BJ (cell line): ENCODE measurements around the gene IGFL1. TPM values are rescaled to one million over a fixed set of nuclear protein-coding genes. Genes with fewer than 3 reads are reported as not detected.

Experiments used
- CTCF ChIA-PET: fragments of 350-600 bp; formaldehyde crosslinking; extraction: SDS; loops from one replicate; lab custom pipeline; 2021; ENCODE audit warnings: antibody characterized with exemption, inconsistent platforms; lab: Yijun Ruan, JAX
- POLR2A ChIA-PET: fragments of 300-600 bp; sonication (Branson Sonifier 250); formaldehyde crosslinking; extraction: SDS; loops from one replicate; lab custom pipeline; 2021; ENCODE audit warnings: antibody characterized with exemption; lab: Charles Lee
- DNase-seq: peaks from one replicate; pipeline ENCODE4 v3.0.0-alpha.2; 2011; ENCODE audit warnings: low read depth
- H3K27me3 ChIP-seq: 2 replicates; pipeline ENCODE4 v1.6.0; 2011; ENCODE audit warnings: low read length; ENCODE audit not compliant: control insufficient read depth, insufficient read depth
- H3K36me3 ChIP-seq: 2 replicates; pipeline ENCODE4 v1.5.1; 2011; ENCODE audit warnings: low read length; ENCODE audit not compliant: control insufficient read depth, insufficient read depth
- H3K4me3 ChIP-seq: 2 replicates; pipeline ENCODE4 v1.5.1; 2011; ENCODE audit warnings: low read depth, mild to moderate bottlenecking, control low read depth, low read length
- polyA plus RNA-seq: library from polyadenylated mRNA; depleted of rRNA; stranded (reverse); fragments of >200 nt; gene quantifications from 2 replicates; pipeline ENCODE4 v1.2.3, GENCODE V29; 2011; rRNA removed
- TF ChIP-seq, protein P1 (sequence below): IDR thresholded peaks from 2 replicates; pipeline ENCODE4 v1.5.1; 2011; ENCODE audit warnings: low read depth, mild to moderate bottlenecking, control low read depth, inconsistent platforms, low read length, moderate library complexity; ENCODE audit not compliant: insufficient read depth

The IGFL1 gene
- polyA plus RNA-seq, 1 experiment: not detected

DNA sequence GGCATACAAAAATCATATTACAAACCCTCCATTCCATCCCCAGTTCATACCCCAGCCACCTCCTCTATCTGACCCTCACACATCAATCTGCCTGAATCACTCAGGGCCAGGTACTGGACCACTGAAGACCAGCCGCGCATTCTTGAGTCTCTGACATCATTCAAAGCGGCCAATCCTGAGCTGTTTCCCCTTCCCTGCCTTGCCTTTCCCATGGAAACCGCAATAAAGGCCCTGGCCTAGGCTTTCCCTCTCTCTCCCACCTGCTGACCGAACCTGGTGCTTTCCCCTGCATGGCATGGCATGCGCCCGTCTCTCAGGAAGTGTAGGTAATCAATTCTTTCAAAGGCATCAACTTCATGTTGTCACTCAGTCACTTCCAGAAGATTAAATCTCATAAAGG lies 49.6 kb downstream of the IGFL1 start:
- no peaks in the 10 kb centered on the region for H3K27me3 ChIP-seq
- TF ChIP-seq, protein P1, sequence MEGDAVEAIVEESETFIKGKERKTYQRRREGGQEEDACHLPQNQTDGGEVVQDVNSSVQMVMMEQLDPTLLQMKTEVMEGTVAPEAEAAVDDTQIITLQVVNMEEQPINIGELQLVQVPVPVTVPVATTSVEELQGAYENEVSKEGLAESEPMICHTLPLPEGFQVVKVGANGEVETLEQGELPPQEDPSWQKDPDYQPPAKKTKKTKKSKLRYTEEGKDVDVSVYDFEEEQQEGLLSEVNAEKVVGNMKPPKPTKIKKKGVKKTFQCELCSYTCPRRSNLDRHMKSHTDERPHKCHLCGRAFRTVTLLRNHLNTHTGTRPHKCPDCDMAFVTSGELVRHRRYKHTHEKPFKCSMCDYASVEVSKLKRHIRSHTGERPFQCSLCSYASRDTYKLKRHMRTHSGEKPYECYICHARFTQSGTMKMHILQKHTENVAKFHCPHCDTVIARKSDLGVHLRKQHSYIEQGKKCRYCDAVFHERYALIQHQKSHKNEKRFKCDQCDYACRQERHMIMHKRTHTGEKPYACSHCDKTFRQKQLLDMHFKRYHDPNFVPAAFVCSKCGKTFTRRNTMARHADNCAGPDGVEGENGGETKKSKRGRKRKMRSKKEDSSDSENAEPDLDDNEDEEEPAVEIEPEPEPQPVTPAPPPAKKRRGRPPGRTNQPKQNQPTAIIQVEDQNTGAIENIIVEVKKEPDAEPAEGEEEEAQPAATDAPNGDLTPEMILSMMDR: no peak
- H3K4me3 ChIP-seq: no peak overlapping the region
- POLR2A ChIA-PET: no interaction called here
- H3K36me3 ChIP-seq: no peaks in the 10 kb centered on the region
- CTCF ChIA-PET: interaction anchor here (1.2 to 8.3 kb wide), 9 partner anchors 8 to 265 kb away, joined by 4 to 76 read pairs (median 22); no protein-coding TSS in a partner anchor
- DNase-seq: no peak

Other genes starting within 250 kb of the IGFL1 start
- gene CCDC61, start 234.3 kb upstream of the IGFL1 start, polyA plus RNA-seq: 6.7 and 8.4 TPM in 2 replicates
- gene PGLYRP1, start 206.7 kb upstream of the IGFL1 start, polyA plus RNA-seq: not detected in 2 replicates
- gene IGFL4, start 188.7 kb upstream of the IGFL1 start, polyA plus RNA-seq: not detected in 2 replicates
- not detected in 2 replicates for gene IGFL3, start 105.1 kb upstream of the IGFL1 start, polyA plus RNA-seq
- gene IGFL2, start 81.5 kb upstream of the IGFL1 start, polyA plus RNA-seq: not detected in 2 replicates
- not detected in 2 replicates for gene HIF3A, start 67.3 kb downstream of the IGFL1 start, polyA plus RNA-seq
- gene PPP5C, start 117.3 kb downstream of the IGFL1 start, polyA plus RNA-seq: 89.7 and 123 TPM in 2 replicates
- 6.9 and 7.7 TPM in 2 replicates for gene CCDC8, start 183.8 kb downstream of the IGFL1 start, polyA plus RNA-seq
- gene PNMA8C, start 199.2 kb downstream of the IGFL1 start, polyA plus RNA-seq: 0.02 TPM in 1 of 2 replicates, not detected in the other
- 0.65 and 0.74 TPM in 2 replicates for gene PNMA8A, start 241.8 kb downstream of the IGFL1 start, polyA plus RNA-seq